Epithelial cell of prostate (primary cell): Measurements from ENCODE around the gene FCF1.
A peak's percentile ranks its signal among the peaks of the same experiment; 100 is the strongest.

Experiments
- DNase-seq: peaks from one replicate; pipeline ENCODE4 v3.0.0-alpha.2; 2011; ENCODE audit warnings: low read depth, low spot score
- H3K27ac ChIP-seq: fragments of 450-650 bp; 2 replicates; pipeline ENCODE4 v1.5.1; 2017; ENCODE audit warnings: mild to moderate bottlenecking

The FCF1 gene

GRCh38 chr14:74762917-74763802 lies 50.2 kb downstream of the FCF1 start, which contains the start of gene YLPM1:
Gene YLPM1, plus strand, starts transcription at chr14:74763316. Its CDS starts 174 bp downstream, at chr14:74763490.
- peak; percentile 90 for DNase-seq
- peak within 1 kb of the TSS; percentile 58 for H3K27ac ChIP-seq

GRCh38 chr14:74763803-74764531 lies 51.0 kb downstream of the FCF1 start:
- peak; percentile 22 for DNase-seq
- H3K27ac ChIP-seq = peak overlapping the region; percentile 58

GRCh38 chr14:74765721-74766120 lies 52.8 kb downstream of the FCF1 start:
- no peak for DNase-seq
- no peak overlapping the region for H3K27ac ChIP-seq

- H3K27ac ChIP-seq = no peak overlapping the region
- no peak for DNase-seq
Observed at GRCh38 chr14:74771399-74771798, 58.5 kb downstream of the FCF1 start.

GRCh38 chr14:74784634-74785033 lies 71.7 kb downstream of the FCF1 start:
- no peak for DNase-seq
- H3K27ac ChIP-seq = no peak overlapping the region

GRCh38 chr14:74785056-74785613 lies 72.2 kb downstream of the FCF1 start:
- no peak for DNase-seq

GRCh38 chr14:74786796-74787315 lies 73.9 kb downstream of the FCF1 start:
- DNase-seq = no peak
- H3K27ac ChIP-seq = no peak overlapping the region

More at GRCh38 chr14:74785056-74785613, 72.2 kb downstream of the FCF1 start:
- H3K27ac ChIP-seq = no peak overlapping the region
